H9 (cell line): ENCODE data around the gene PSMB5. TPM values are rescaled to one million over a fixed set of nuclear protein-coding genes. Genes with fewer than 3 reads are reported as not detected.
A peak's percentile ranks its signal among the peaks of the same experiment; 100 is the strongest.

ENCODE experiments used
- DNase-seq: peaks from one replicate; pipeline ENCODE4 v3.0.0-alpha.2; 2017
- H2AFZ ChIP-seq: one replicate; pipeline ENCODE4 v1.6.1; 2013; ENCODE audit warnings: mild to moderate bottlenecking, low read length, control low read depth, moderate library complexity
- H2AK5ac ChIP-seq: 2 replicates; pipeline ENCODE4 v1.6.1; 2013; ENCODE audit warnings: low read length, control low read depth, mixed read lengths; ENCODE audit not compliant: insufficient read length
- H2BK120ac ChIP-seq: one replicate; pipeline ENCODE4 v1.6.1; 2013; ENCODE audit warnings: low read depth, mild to moderate bottlenecking, low read length, control low read depth, inconsistent platforms; ENCODE audit not compliant: poor library complexity, severe bottlenecking
- H2BK12ac ChIP-seq: 2 replicates; pipeline ENCODE4 v1.6.1; 2013; ENCODE audit warnings: low read length, control low read depth, mixed read lengths, low read depth; ENCODE audit not compliant: insufficient read length
- H2BK15ac ChIP-seq: 2 replicates; pipeline ENCODE4 v1.6.1; 2013; ENCODE audit warnings: low read depth, low read length, control low read depth
- H2BK20ac ChIP-seq: one replicate; pipeline ENCODE4 v1.6.1; 2013; ENCODE audit warnings: low read depth, mild to moderate bottlenecking, low read length, control low read depth, inconsistent platforms; ENCODE audit not compliant: poor library complexity, severe bottlenecking
- H2BK5ac ChIP-seq: 2 replicates; pipeline ENCODE4 v1.6.1; 2013; ENCODE audit warnings: low read length, control low read depth, mixed read lengths; ENCODE audit not compliant: insufficient read length
- H3K14ac ChIP-seq: 2 replicates; pipeline ENCODE4 v1.6.1; 2013; ENCODE audit warnings: low read length, control low read depth; ENCODE audit not compliant: insufficient read depth
- H3K18ac ChIP-seq: 2 replicates; pipeline ENCODE4 v1.6.1; 2013; ENCODE audit warnings: low read depth, mild to moderate bottlenecking, mixed read lengths, low read length, control low read depth; ENCODE audit not compliant: insufficient read length
- H3K23ac ChIP-seq: 2 replicates; pipeline ENCODE4 v1.6.1; 2013; ENCODE audit warnings: low read length, control low read depth, mixed read lengths, low read depth; ENCODE audit not compliant: insufficient read length
- H3K23me2 ChIP-seq: 2 replicates; pipeline ENCODE4 v1.6.1; 2013; ENCODE audit warnings: low read depth, mild to moderate bottlenecking, mixed read lengths, low read length, control low read depth; ENCODE audit not compliant: insufficient read length, poor library complexity, severe bottlenecking
- H3K27ac ChIP-seq: 2 replicates; pipeline ENCODE4 v1.5.1; 2013; ENCODE audit warnings: low read length, control low read depth, mixed read lengths, low read depth; ENCODE audit not compliant: insufficient read length
- H3K27me3 ChIP-seq: 2 replicates; pipeline ENCODE4 v1.6.1; 2013; ENCODE audit warnings: low read length, control low read depth, inconsistent platforms; ENCODE audit not compliant: insufficient read depth
- H3K4ac ChIP-seq: 2 replicates; pipeline ENCODE4 v1.6.1; 2013; ENCODE audit warnings: low read depth, mild to moderate bottlenecking, control low read depth, inconsistent platforms, low read length, moderate library complexity
- H3K4me1 ChIP-seq: 2 replicates; pipeline ENCODE4 v1.6.1; 2013; ENCODE audit warnings: low read length, control low read depth, inconsistent platforms; ENCODE audit not compliant: insufficient read depth
- H3K4me2 ChIP-seq: 2 replicates; pipeline ENCODE4 v1.6.1; 2013; ENCODE audit warnings: low read length, control low read depth, mixed read lengths; ENCODE audit not compliant: insufficient read length, insufficient read depth
- H3K56ac ChIP-seq: 2 replicates; pipeline ENCODE4 v1.6.1; 2013; ENCODE audit warnings: low read depth, mild to moderate bottlenecking, mixed read lengths, low read length, control low read depth; ENCODE audit not compliant: insufficient read length
- H3K79me1 ChIP-seq: 2 replicates; pipeline ENCODE4 v1.6.1; 2013; ENCODE audit warnings: low read depth, mild to moderate bottlenecking, moderate library complexity, low read length, control low read depth, inconsistent platforms; ENCODE audit not compliant: insufficient read depth, poor library complexity, severe bottlenecking
- H3K79me2 ChIP-seq: 2 replicates; pipeline ENCODE4 v1.6.1; 2013; ENCODE audit warnings: low read length, control low read depth, inconsistent platforms; ENCODE audit not compliant: insufficient read depth
- H3K9ac ChIP-seq: 2 replicates; pipeline ENCODE4 v1.6.1; 2013; ENCODE audit warnings: low read length, control low read depth, mixed read lengths; ENCODE audit not compliant: insufficient read length; ENCODE audit errors: extremely low read depth
- H3K9me3 ChIP-seq: one replicate; pipeline ENCODE4 v1.6.1; 2013; ENCODE audit warnings: low read depth, low read length, inconsistent platforms; ENCODE audit not compliant: control insufficient read depth
- H3T11ph ChIP-seq: one replicate; pipeline ENCODE4 v1.6.1; 2013; ENCODE audit warnings: mild to moderate bottlenecking, low read length, control low read depth, inconsistent platforms
- H4K20me1 ChIP-seq: one replicate; pipeline ENCODE4 v1.6.1; 2013; ENCODE audit not compliant: control insufficient read depth, insufficient read length, insufficient read depth
- H4K5ac ChIP-seq: 2 replicates; pipeline ENCODE4 v1.6.1; 2013; ENCODE audit warnings: low read depth, mild to moderate bottlenecking, mixed read lengths, low read length, control low read depth; ENCODE audit not compliant: insufficient read length
- H4K8ac ChIP-seq: replicated peaks from 2 replicates; pipeline ENCODE4 v1.6.1; 2013; ENCODE audit warnings: low read length, control low read depth, mixed read lengths, low read depth; ENCODE audit not compliant: insufficient read length
- H4K91ac ChIP-seq: 2 replicates; pipeline ENCODE4 v1.6.1; 2013; ENCODE audit warnings: low read depth, mild to moderate bottlenecking, moderate library complexity, mixed read lengths, low read length, control low read depth; ENCODE audit not compliant: insufficient read length
- H3K27ac Mint-ChIP-seq, 3 experiments: 2 replicates in 2 of 3; 3 replicates in 1 of 3; pipeline ENCODE4 v1.8.0; 2020 to 2021; ENCODE audit warnings: mixed read lengths in 3 of 3, mild to moderate bottlenecking in 1 of 3, moderate library complexity in 1 of 3
- H3K27me3 Mint-ChIP-seq: 2 replicates; pipeline ENCODE4 v1.8.0; 2021; ENCODE audit warnings: low read depth, mild to moderate bottlenecking, moderate library complexity, mixed read lengths
- H3K36me3 Mint-ChIP-seq, 3 experiments: 2 replicates in 2 of 3; 3 replicates in 1 of 3; pipeline ENCODE4 v1.8.0; 2020 to 2021; ENCODE audit warnings: low read depth in 3 of 3, mixed read lengths in 3 of 3; ENCODE audit not compliant: insufficient read depth in 1 of 3
- H3K4me1 Mint-ChIP-seq, 2 experiments: 2 replicates each; pipeline ENCODE4 v1.8.0; 2020; ENCODE audit warnings: mixed read lengths in 2 of 2
- H3K4me3 Mint-ChIP-seq, 2 experiments: 2 replicates in 1 of 2; 3 replicates in 1 of 2; pipeline ENCODE4 v1.8.0; 2020 to 2021; ENCODE audit warnings: mild to moderate bottlenecking in 2 of 2, mixed read lengths in 2 of 2, moderate library complexity in 1 of 2
- H3K9me3 Mint-ChIP-seq, 2 experiments: 2 replicates in 1 of 2; 3 replicates in 1 of 2; pipeline ENCODE4 v1.8.0; 2020; ENCODE audit warnings: mild to moderate bottlenecking in 2 of 2, mixed read lengths in 2 of 2, moderate library complexity in 1 of 2
- CTCF ChIP-seq: fragments of 200-600 bp; sonication (generic); conservative IDR thresholded peaks from 3 replicates; pipeline ENCODE4 v1.8.0; 2021; ENCODE audit warnings: antibody characterized with exemption, mild to moderate bottlenecking
- total RNA-seq: library from RNA; stranded (reverse); gene quantifications from 2 replicates; pipeline ENCODE4 v1.2.1, GENCODE V29; 2021

The PSMB5 gene
- total RNA-seq, 1 experiment from 2014 or later, result 252 TPM

GRCh38 chr14:22977434-22977683 is 57.3 kb downstream of the PSMB5 start:
- Histone ChIP-seq H3K4ac (no peak overlapping the region; the same call in 1 of the 2 replicates), H2BK5ac (no peak overlapping the region), H3K79me2 (0 out of 2 replicates have a peak, but pooled peaks cover 2% of the 10 kb centered on the region), H2AFZ (no peak overlapping the region), H3K4me2 (peak overlapping the region; percentile 28), H3K9me3 (no peaks in the 10 kb centered on the region), H3K79me1 (no peaks in the 10 kb centered on the region), H3K14ac (peak overlapping the region; percentile 36; the same call in 1 of the 2 replicates), H3K56ac (no peak overlapping the region), H3K27me3 (no peaks in the 10 kb centered on the region), H2BK15ac (no peak overlapping the region), H3K4me1 (peaks cover 20% of the 10 kb centered on the region), H3K9ac (no peak overlapping the region), H4K8ac (no peak overlapping the region), H3K27ac (peak overlapping the region; percentile 37), H3K18ac (peak overlapping the region; percentile 18), H4K5ac (no peak overlapping the region), H3K23me2 (peaks cover 10% of the 10 kb centered on the region), H2BK20ac (no peak overlapping the region), H2BK12ac (peak overlapping the region; percentile 25), H4K20me1 (no peaks in the 10 kb centered on the region), H2AK5ac (peak overlapping the region; percentile 56), H3T11ph (no peak overlapping the region), H2BK120ac (peak overlapping the region; percentile 39), H3K23ac (no peak overlapping the region), H4K91ac (peak overlapping the region; percentile 2)
- Mint-ChIP-seq H3K27me3 (no peaks in the 10 kb centered on the region; the same call in none of the 2 replicates), H3K36me3 (peaks cover 24 to 73% (median 70%) of the 10 kb centered on the region in 3 experiments; a peak in 6 of 7 replicates), H3K9me3 (no peaks in the 10 kb centered on the region), H3K27ac (peak overlapping the region; percentile 96 to 100 (median 98); a peak in 6 of 7 replicates), H3K4me3 (peak overlapping the region; percentile 25 to 51; a peak in 4 of 5 replicates), H3K4me1 (peaks cover 45 to 55% of the 10 kb centered on the region in 2 experiments)
- no peak for DNase-seq
- TF ChIP-seq CTCF, result no peak
